SK-N-MC (cell line): Measurements from ENCODE around the gene PRTG.
A peak's percentile ranks its signal among the peaks of the same experiment; 100 is the strongest.
"Not testable (repeated sequence)": the region's sequence is repeated elsewhere in the genome, so short reads cannot be mapped to it uniquely, and the experiment has no call there.

Experiments used
- DNase-seq: peaks from one replicate; pipeline ENCODE4 v3.0.0-alpha.2; 2011; ENCODE audit warnings: low read depth, low spot score
- H3K27ac ChIP-seq: fragments of 200-600 bp; sonication (generic); 2 replicates; pipeline ENCODE4 v1.5.1; 2016; ENCODE audit warnings: mixed run types
- H3K36me3 ChIP-seq: fragments of 200-600 bp; sonication (generic); 2 replicates; pipeline ENCODE4 v1.6.1; 2017; ENCODE audit warnings: antibody characterized with exemption, low read length, mixed read lengths; ENCODE audit not compliant: insufficient read depth
- H3K4me3 ChIP-seq: fragments of 200-600 bp; sonication (generic); 2 replicates; pipeline ENCODE4 v1.5.1; 2016
- H3K9ac ChIP-seq: fragments of 200-600 bp; sonication (generic); 2 replicates; pipeline ENCODE4 v1.8.0; 2017; ENCODE audit warnings: mixed run types, mixed read lengths; ENCODE audit not compliant: insufficient read length
- H3K9me3 ChIP-seq: fragments of 200-600 bp; sonication (generic); 2 replicates; pipeline ENCODE4 v1.6.1; 2017; ENCODE audit warnings: low read depth, mild to moderate bottlenecking, antibody characterized with exemption, low read length, moderate library complexity, mixed read lengths
- EZH2 ChIP-seq: fragments of 200-600 bp; sonication (generic); IDR thresholded peaks from one replicate; pipeline ENCODE4 v1.6.1; 2017; ENCODE audit warnings: antibody characterized with exemption
- FOXP2 ChIP-seq: optimal IDR thresholded peaks from 2 replicates; pipeline ENCODE3; 2011; ENCODE audit warnings: mild to moderate bottlenecking, moderate library complexity; ENCODE audit not compliant: insufficient read depth; ENCODE audit errors: extremely low read length, control extremely low read depth
- POLR2AphosphoS5 ChIP-seq: IDR thresholded peaks from 2 replicates; pipeline ENCODE4 v1.6.1; 2012; ENCODE audit warnings: mild to moderate bottlenecking, low read depth, low read length, borderline replicate concordance

The PRTG gene

DNA sequence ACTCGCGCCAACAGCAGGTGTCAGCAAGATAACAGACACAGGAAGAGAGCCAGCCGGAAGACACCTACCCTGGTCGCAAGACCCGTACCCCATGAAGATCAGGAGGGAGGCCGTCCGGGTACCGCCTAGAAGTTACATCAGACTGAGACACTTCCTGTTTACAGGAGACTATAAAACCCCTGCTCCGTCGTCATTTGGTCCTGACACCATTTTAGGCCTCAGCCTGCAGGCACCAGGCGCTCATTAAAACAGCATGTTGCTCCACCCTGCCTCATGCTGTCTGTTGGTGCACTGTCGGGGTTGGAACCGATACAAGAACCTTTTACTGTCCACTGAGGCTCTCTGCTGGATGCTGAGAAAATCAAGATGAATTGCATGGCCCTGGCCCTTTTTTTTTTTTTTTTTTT lies 15.6 kb upstream of the PRTG start:
- Histone ChIP-seq H3K27ac (no peak overlapping the region), H3K9ac (no peak overlapping the region), H3K9me3 (no peaks in the 10 kb centered on the region), H3K36me3 (no peaks in the 10 kb centered on the region), H3K4me3 (no peak overlapping the region)
- DNase-seq: no peak
- TF ChIP-seq FOXP2 (no peak), POLR2AphosphoS5 (no peak), EZH2 (no peak)

DNA sequence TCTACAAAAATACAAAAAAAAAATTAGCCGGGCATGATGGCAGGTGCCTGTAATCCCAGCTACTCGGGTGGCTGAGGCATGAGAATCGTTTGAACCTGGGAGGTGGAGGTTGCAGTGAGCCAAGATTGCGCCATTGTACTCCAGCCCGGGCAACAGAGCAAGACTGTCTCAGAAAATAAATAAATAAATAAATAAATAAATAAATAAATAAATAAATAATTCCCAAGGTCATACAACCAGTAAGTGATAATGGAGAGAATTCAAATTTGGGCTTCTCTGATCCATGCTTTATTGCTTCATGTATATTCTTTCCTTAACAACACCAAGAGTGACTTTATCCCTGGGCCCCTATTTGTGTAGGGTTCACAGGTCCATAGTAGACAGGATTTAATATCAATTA lies 10.5 kb upstream of the PRTG start:
- not testable (repeated sequence) for H3K4me3 ChIP-seq, H3K9ac ChIP-seq, H3K9me3 ChIP-seq, H3K27ac ChIP-seq, H3K36me3 ChIP-seq, DNase-seq

DNA sequence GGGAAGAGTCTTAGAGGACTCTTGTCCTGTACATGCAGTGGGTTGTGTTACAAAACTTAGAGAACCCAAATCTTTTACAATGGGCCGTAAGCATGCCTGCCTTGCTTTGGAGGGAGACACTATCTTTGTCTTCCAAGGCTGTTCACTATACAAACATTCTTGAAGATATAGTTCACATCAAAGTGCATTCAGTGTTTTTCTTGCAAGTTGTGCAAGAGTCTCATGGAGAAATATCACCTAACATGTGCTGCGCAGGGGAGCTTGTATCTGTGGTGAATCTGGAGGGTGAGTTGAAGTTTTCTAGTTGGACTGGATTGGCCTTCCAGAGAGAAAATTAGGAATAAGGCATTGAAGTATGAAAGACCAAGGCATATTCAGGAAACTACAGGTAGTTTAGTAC lies 7.8 kb upstream of the PRTG start:
- Histone ChIP-seq H3K27ac (no peak overlapping the region), H3K36me3 (no peaks in the 10 kb centered on the region), H3K4me3 (no peak overlapping the region), H3K9ac (no peak overlapping the region), H3K9me3 (no peaks in the 10 kb centered on the region)
- DNase-seq: no peak
- TF ChIP-seq POLR2AphosphoS5: no peak
- no peak for TF ChIP-seq FOXP2
- TF ChIP-seq EZH2: no peak

DNA sequence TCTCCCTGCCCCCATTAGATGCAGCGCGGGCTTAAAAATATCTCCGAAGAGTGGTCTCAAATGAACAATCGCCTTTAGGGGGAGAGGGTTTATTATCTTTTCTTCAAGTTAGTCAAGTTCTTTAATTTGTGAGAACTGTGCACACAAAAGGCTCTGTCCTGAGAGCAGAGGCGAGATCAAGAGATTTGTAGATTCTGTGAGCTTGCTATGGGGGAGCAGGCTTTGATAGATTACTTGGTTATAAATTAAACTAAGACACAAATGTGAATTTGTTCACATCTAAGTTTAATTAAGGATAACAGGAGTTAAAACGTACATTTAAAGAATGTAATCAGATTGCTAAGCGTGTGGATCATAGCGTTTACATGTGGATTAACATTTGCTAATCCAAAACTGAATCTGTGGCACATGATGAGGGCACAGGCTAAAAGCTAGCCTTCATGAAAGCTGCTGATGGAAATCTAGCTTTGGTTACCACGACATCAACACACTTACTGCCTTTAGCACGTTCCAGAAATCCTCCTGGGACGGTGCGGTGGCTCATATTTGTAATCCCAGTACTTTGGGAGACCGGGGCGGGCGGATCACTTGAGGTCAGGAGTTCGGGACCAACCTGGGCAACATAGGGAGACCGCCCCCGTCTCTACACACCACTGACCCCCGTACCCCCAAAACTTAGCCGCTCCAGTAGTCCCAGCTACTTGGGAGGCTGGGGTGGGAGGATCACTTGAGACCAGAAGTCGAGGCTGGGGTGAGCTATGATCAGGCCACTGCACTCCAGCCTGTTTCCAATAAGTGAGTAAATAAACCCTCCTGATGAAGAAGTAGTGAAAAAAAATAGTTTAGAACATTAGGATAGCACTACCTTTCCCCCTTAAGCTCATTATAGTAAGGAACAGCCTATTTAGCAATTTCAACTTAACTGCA lies 1.0 kb upstream of the PRTG start:
- H3K9ac ChIP-seq: no peak overlapping the region
- TF ChIP-seq FOXP2 (no peak), EZH2 (peak; percentile 29)
- H3K9me3 ChIP-seq: no peaks in the 10 kb centered on the region
- H3K27ac ChIP-seq: no peak overlapping the region
- DNase-seq: no peak
- peak overlapping the region; percentile 77; the same call in 1 of the 2 replicates for H3K4me3 ChIP-seq
- no peaks in the 10 kb centered on the region for H3K36me3 ChIP-seq

DNA sequence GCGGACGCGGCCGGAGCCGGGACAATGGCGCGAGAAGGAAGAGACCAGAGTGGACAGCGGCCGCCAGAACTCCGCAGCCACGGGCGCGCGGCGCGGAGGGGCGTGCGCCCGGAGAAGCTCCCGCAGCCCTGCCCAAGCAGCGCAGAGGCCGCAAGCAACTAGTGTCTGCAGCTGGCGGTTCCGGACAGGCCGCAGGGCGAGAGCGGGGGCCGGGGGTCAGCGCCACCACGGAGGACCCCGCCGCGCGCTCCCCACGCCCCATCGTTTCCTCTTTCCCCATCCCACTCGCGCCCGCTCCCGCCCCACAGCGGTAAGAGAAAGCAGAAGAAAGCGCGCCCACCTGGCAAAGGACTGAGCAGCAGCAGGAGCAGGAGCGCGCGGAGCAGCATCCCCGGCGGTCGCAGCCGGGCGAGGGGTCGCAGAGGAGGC lies 440 bp downstream of the PRTG start:
- TF ChIP-seq FOXP2 (no peak), EZH2 (no peak), POLR2AphosphoS5 (no peak)
- Histone ChIP-seq H3K27ac (no peak overlapping the region), H3K36me3 (no peaks in the 10 kb centered on the region), H3K9me3 (no peaks in the 10 kb centered on the region), H3K9ac (no peak overlapping the region), H3K4me3 (peak overlapping the region; percentile 77)
- DNase-seq: no peak

DNA sequence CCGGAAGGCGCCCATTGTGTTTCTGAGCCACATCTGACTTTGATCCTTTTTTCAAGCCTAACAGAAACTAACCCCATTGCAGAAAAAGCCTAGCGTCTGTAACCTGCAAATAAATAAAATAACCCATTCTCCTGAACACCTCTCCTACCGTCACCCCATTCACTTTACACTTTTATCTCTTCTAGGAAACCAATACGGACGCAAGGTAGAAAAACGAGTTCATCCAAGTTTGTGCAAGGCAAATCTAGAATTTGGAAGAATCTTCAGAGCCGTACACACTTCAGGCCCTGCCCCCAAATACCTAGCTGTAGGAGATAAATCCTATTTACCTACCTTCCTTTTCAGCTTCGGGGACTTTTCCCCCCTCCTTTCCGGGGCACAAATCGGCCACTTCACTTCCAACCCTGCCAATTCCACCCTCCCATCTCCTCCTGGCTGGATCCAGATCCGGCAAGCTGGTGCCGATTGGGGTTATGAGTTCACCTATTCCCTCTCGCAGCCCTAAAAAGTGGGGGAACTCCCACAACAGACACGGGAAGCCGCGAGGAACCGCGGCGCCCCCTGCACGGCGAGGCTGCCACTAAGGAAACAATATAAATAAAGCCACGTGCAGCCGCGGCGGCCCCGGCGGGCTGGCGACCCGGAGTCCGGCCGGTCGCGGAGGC lies 987 bp downstream of the PRTG start:
- H3K27ac ChIP-seq: no peak overlapping the region
- TF ChIP-seq FOXP2 (no peak), EZH2 (no peak), POLR2AphosphoS5 (no peak)
- no peaks in the 10 kb centered on the region for H3K9me3 ChIP-seq
- no peak for DNase-seq
- H3K4me3 ChIP-seq: peak overlapping the region; percentile 77
- no peaks in the 10 kb centered on the region for H3K36me3 ChIP-seq
- H3K9ac ChIP-seq: no peak overlapping the region

DNA sequence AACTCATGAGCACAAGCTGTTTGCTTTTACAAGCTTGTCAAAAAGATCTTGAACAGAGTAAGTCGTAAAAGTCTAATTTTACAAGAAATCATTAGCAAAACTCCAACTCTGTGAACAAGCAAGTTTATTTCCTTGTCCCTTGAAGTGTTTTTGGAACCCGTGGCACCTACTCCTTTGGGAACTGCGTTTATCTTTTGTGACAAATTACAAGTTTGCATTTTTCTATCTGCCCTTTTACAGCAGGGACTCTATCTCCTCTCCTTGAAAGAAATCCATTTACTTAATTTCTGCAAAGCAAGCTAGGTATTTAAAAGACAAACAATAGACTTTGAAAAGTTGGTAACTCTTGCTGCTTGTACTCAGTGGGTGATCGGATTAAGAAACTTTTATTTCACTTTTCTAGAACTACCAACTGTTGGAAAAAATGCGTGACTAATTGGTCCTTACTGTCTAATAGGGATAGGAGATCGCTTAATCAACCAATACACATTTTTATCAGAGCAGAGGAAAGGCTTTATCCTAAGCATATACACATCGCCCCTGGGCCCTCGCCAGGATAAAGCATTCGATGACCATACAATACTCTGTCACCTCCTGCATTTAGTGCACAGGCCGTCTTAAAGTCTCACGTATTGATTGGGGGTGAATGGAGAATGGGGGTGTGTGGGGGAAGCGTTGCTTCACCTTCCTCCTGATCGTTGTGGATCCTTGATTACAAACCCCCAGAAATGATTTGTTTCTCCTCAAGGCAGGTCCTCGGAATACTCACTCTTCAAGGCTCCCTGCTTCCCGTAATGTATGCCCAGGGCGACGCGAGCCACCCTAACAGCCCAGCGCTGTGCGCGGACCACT lies 1.7 kb downstream of the PRTG start:
- Histone ChIP-seq H3K4me3 (peak overlapping the region; percentile 77), H3K9me3 (no peaks in the 10 kb centered on the region), H3K27ac (no peak overlapping the region), H3K36me3 (no peaks in the 10 kb centered on the region), H3K9ac (no peak overlapping the region)
- TF ChIP-seq EZH2 (no peak), POLR2AphosphoS5 (peak; percentile 32; the same call in 1 of the 2 replicates)
- peak; percentile 63 for DNase-seq

DNA sequence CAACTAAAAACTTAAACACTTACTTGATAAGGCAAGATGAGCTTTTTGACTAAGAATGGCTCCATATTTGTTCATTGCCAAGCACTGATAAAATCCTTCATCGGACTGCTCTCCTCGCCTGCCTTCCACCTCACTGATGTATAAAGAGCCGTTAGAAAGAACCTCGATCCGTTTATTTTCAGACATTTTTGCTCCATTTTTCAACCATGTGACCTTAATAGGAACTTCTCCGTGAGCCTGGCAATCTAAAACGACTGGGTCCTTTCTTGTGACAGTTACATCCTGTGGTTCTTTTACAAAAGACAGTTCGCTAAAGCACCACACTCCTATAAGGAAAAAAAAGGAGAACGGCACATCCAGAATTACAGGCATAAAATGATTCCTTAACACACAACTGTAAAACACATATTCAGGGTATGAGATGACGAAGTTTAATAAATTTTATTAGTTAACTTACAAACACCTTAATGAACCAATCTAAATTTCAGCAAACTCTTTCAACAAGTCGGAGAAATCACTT lies 2.5 kb downstream of the PRTG start:
- H3K9ac ChIP-seq: no peak overlapping the region
- H3K4me3 ChIP-seq: peak overlapping the region; percentile 77; the same call in 1 of the 2 replicates
- DNase-seq: no peak
- TF ChIP-seq FOXP2: no peak
- no peak overlapping the region for H3K27ac ChIP-seq
- no peaks in the 10 kb centered on the region for H3K36me3 ChIP-seq
- H3K9me3 ChIP-seq: no peaks in the 10 kb centered on the region
